ENCODE results near the gene PABPN1L. TPM values are rescaled to one million over a fixed set of nuclear protein-coding genes. Genes with fewer than 3 reads are reported as not detected.

The PABPN1L gene
- total RNA-seq, 2 experiments from 2014 or later: not detected

- no peak overlapping the region for H3K27ac ChIP-seq (ENCODE audit: low read depth in 1 of 2, low read length in 2 of 2)
- H3K27ac Mint-ChIP-seq: no peak overlapping the region
- intact Hi-C loops (cut with DNase I, micrococcal nuclease): no loop called here
- H3K9me3 Mint-ChIP-seq: no peaks in the 10 kb centered on the region
- no peak overlapping the region for H3K4me3 ChIP-seq (ENCODE audit: low read length)
- peaks cover 4% of the 10 kb centered on the region for H3K36me3 Mint-ChIP-seq (ENCODE audit: low read depth)
- ChIA-PET POLR2A (no interaction called here), CTCF (no interaction called here)
- H3K4me3 Mint-ChIP-seq: no peak overlapping the region
- no peaks in the 10 kb centered on the region for H3K4me1 ChIP-seq (ENCODE audit: insufficient read depth, low read length)
- peaks cover 20% of the 10 kb centered on the region for H3K36me3 ChIP-seq (ENCODE audit: insufficient read depth, low read length)
- no peaks in the 10 kb centered on the region for H3K9me3 ChIP-seq (ENCODE audit: control insufficient read depth in 1 of 2, insufficient read depth in 1 of 2, low read length in 2 of 2)
- no peaks in the 10 kb centered on the region for H3K27me3 Mint-ChIP-seq
- H3K4me1 Mint-ChIP-seq (ENCODE audit: low read depth): no peaks in the 10 kb centered on the region
- no peak for ATAC-seq (ENCODE audit: poor library complexity)
- TF ChIP-seq CTCF (IDR thresholded peaks at IDR 0.05): no peak
- no peak for DNase-seq
- H3K27me3 ChIP-seq (ENCODE audit: control insufficient read depth in 1 of 2, insufficient read depth in 2 of 2, low read length in 2 of 2): no peaks in the 10 kb centered on the region
Measured at GRCh38 chr16:88835818-88836217, 30.6 kb downstream of the PABPN1L start.

GRCh38 chr16:88835383-88835782 lies 31.1 kb downstream of the PABPN1L start:
- Histone ChIP-seq H3K9me3 (ENCODE audit: control insufficient read depth in 1 of 2, insufficient read depth in 1 of 2, low read length in 2 of 2) (no peaks in the 10 kb centered on the region), H3K36me3 (ENCODE audit: insufficient read depth, low read length) (peaks cover 16% of the 10 kb centered on the region), H3K4me1 (ENCODE audit: insufficient read depth, low read length) (no peaks in the 10 kb centered on the region), H3K27ac (ENCODE audit: low read depth in 1 of 2, low read length in 2 of 2) (no peak overlapping the region), H3K27me3 (ENCODE audit: control insufficient read depth in 1 of 2, insufficient read depth in 2 of 2, low read length in 2 of 2) (no peaks in the 10 kb centered on the region), H3K4me3 (ENCODE audit: low read length) (no peak overlapping the region)
- Mint-ChIP-seq H3K27me3 (no peaks in the 10 kb centered on the region), H3K36me3 (ENCODE audit: low read depth) (peaks cover 4% of the 10 kb centered on the region), H3K9me3 (no peaks in the 10 kb centered on the region), H3K27ac (no peak overlapping the region), H3K4me3 (no peak overlapping the region), H3K4me1 (ENCODE audit: low read depth) (no peaks in the 10 kb centered on the region)
- DNase-seq (no peak), ATAC-seq (ENCODE audit: poor library complexity) (no peak)
- ChIA-PET POLR2A (no interaction called here), CTCF (no interaction called here)
- intact Hi-C loops (cut with DNase I, micrococcal nuclease): no loop called here
- TF ChIP-seq CTCF (IDR thresholded peaks at IDR 0.05): no peak

GRCh38 chr16:88834670-88835069 lies 31.8 kb downstream of the PABPN1L start:
- H3K36me3 ChIP-seq (ENCODE audit: insufficient read depth, low read length): peaks cover 9% of the 10 kb centered on the region
- Mint-ChIP-seq H3K36me3 (ENCODE audit: low read depth) (no peaks in the 10 kb centered on the region), H3K4me1 (ENCODE audit: low read depth) (no peaks in the 10 kb centered on the region), H3K27me3 (no peaks in the 10 kb centered on the region), H3K4me3 (no peak overlapping the region), H3K27ac (no peak overlapping the region), H3K9me3 (no peaks in the 10 kb centered on the region)
- ATAC-seq (ENCODE audit: poor library complexity): no peak
- H3K27me3 ChIP-seq (ENCODE audit: control insufficient read depth in 1 of 2, insufficient read depth in 2 of 2, low read length in 2 of 2): no peaks in the 10 kb centered on the region
- H3K27ac ChIP-seq (ENCODE audit: low read depth in 1 of 2, low read length in 2 of 2): no peak overlapping the region
- DNase-seq: no peak
- H3K4me3 ChIP-seq (ENCODE audit: low read length): no peak overlapping the region
- no peaks in the 10 kb centered on the region for H3K4me1 ChIP-seq (ENCODE audit: insufficient read depth, low read length)
- TF ChIP-seq CTCF (IDR thresholded peaks at IDR 0.05): no peak
- ChIA-PET CTCF (no interaction called here), POLR2A (no interaction called here)
- H3K9me3 ChIP-seq (ENCODE audit: control insufficient read depth in 1 of 2, insufficient read depth in 1 of 2, low read length in 2 of 2): no peaks in the 10 kb centered on the region
- intact Hi-C loops (cut with DNase I, micrococcal nuclease): no loop called here

All from CD4-positive, alpha-beta T cell (primary cell).